ENCODE data around the gene IGF2BP3. TPM values are rescaled to one million over a fixed set of nuclear protein-coding genes. Genes with fewer than 3 reads are reported as not detected.

Gene IGF2BP3
- total RNA-seq, 1 donor from 2014 or later, result 242 TPM

GRCh38 chr7:23335136-23335535, 135.2 kb downstream of the IGF2BP3 start:
- H2AFZ ChIP-seq (replicated peaks), result no peak overlapping the region
- H3F3A ChIP-seq (ENCODE audit: low read depth), result peaks cover 8% of the 10 kb centered on the region
- DNase-seq (ENCODE audit: low spot score), result no peak
- no peaks in the 10 kb centered on the region for H3K9me3 ChIP-seq (ENCODE audit: low read depth)
- no peak overlapping the region for H3K9ac ChIP-seq
- H3K4me3 Mint-ChIP-seq, result no peak overlapping the region
- H3K27ac Mint-ChIP-seq, result no peak overlapping the region
- peaks cover 2% of the 10 kb centered on the region for H3K27me3 Mint-ChIP-seq (ENCODE audit: insufficient read depth, low read depth)
- H3K9me3 Mint-ChIP-seq, result no peaks in the 10 kb centered on the region
- no peak overlapping the region for H3K27ac ChIP-seq
- H3K4me1 ChIP-seq, result peaks cover 4% of the 10 kb centered on the region
- no peak overlapping the region for H3K4me2 ChIP-seq
- TF ChIP-seq EZH2 (IDR thresholded peaks at IDR 0.05) (no peak), EZH2phosphoT487 (IDR thresholded peaks at IDR 0.05) (no peak), CTCF (IDR thresholded peaks at IDR 0.05) (no peak)
- H3K36me3 ChIP-seq, result peaks cover 62% of the 10 kb centered on the region
- H3K36me3 Mint-ChIP-seq, result peaks cover 68% of the 10 kb centered on the region
- H3K27me3 ChIP-seq, result no peaks in the 10 kb centered on the region
- peaks cover 3% of the 10 kb centered on the region for H3K79me2 ChIP-seq (ENCODE audit: low read depth)
- H4K20me1 ChIP-seq (ENCODE audit: low read depth), result no peaks in the 10 kb centered on the region
- H3K4me3 ChIP-seq, result no peak overlapping the region
- H3K4me1 Mint-ChIP-seq, result no peaks in the 10 kb centered on the region

- Histone ChIP-seq H3K79me2 (ENCODE audit: low read depth) (peaks cover 2% of the 10 kb centered on the region), H3K4me3 (no peak overlapping the region), H4K20me1 (ENCODE audit: low read depth) (no peaks in the 10 kb centered on the region), H3K27ac (no peak overlapping the region), H3K27me3 (no peaks in the 10 kb centered on the region), H3K36me3 (peaks cover 56% of the 10 kb centered on the region), H3K9ac (no peak overlapping the region), H3F3A (ENCODE audit: low read depth) (peaks cover 8% of the 10 kb centered on the region), H3K9me3 (ENCODE audit: low read depth) (no peaks in the 10 kb centered on the region), H2AFZ (replicated peaks) (no peak overlapping the region), H3K4me1 (peaks cover 4% of the 10 kb centered on the region), H3K4me2 (no peak overlapping the region)
- no peak overlapping the region for H3K4me3 Mint-ChIP-seq
- no peaks in the 10 kb centered on the region for H3K4me1 Mint-ChIP-seq
- peaks cover 2% of the 10 kb centered on the region for H3K27me3 Mint-ChIP-seq (ENCODE audit: insufficient read depth, low read depth)
- no peak for DNase-seq (ENCODE audit: low spot score)
- no peak for TF ChIP-seq CTCF (IDR thresholded peaks at IDR 0.05)
- no peak for TF ChIP-seq EZH2 (IDR thresholded peaks at IDR 0.05)
- TF ChIP-seq EZH2phosphoT487 (IDR thresholded peaks at IDR 0.05), result no peak
- H3K27ac Mint-ChIP-seq, result no peak overlapping the region
- no peaks in the 10 kb centered on the region for H3K9me3 Mint-ChIP-seq
- peaks cover 66% of the 10 kb centered on the region for H3K36me3 Mint-ChIP-seq
Observed at GRCh38 chr7:23334482-23335056, 135.7 kb downstream of the IGF2BP3 start.

- Histone ChIP-seq H3K4me2 (no peak overlapping the region), H3K79me2 (ENCODE audit: low read depth) (peaks cover 7% of the 10 kb centered on the region), H3K4me1 (peaks cover 4% of the 10 kb centered on the region), H4K20me1 (ENCODE audit: low read depth) (no peaks in the 10 kb centered on the region), H3K9ac (no peak overlapping the region), H2AFZ (replicated peaks) (no peak overlapping the region), H3K27me3 (no peaks in the 10 kb centered on the region), H3K9me3 (ENCODE audit: low read depth) (no peaks in the 10 kb centered on the region), H3K36me3 (peaks cover 49% of the 10 kb centered on the region), H3F3A (ENCODE audit: low read depth) (peaks cover 8% of the 10 kb centered on the region), H3K4me3 (no peak overlapping the region), H3K27ac (no peak overlapping the region)
- H3K27me3 Mint-ChIP-seq (ENCODE audit: insufficient read depth, low read depth), result peaks cover 2% of the 10 kb centered on the region
- peaks cover 64% of the 10 kb centered on the region for H3K36me3 Mint-ChIP-seq
- H3K27ac Mint-ChIP-seq, result no peak overlapping the region
- TF ChIP-seq CTCF (IDR thresholded peaks at IDR 0.05) (no peak), EZH2phosphoT487 (IDR thresholded peaks at IDR 0.05) (no peak), EZH2 (IDR thresholded peaks at IDR 0.05) (no peak)
- no peaks in the 10 kb centered on the region for H3K4me1 Mint-ChIP-seq
- no peak for DNase-seq (ENCODE audit: low spot score)
- H3K9me3 Mint-ChIP-seq, result no peaks in the 10 kb centered on the region
- no peak overlapping the region for H3K4me3 Mint-ChIP-seq
Observed at GRCh38 chr7:23333671-23334246, 136.5 kb downstream of the IGF2BP3 start.

All from neural progenitor cell (in vitro differentiated cells).